Kidney capillary endothelial cell (primary cell): ENCODE data around the gene HACD2.
"Not testable (repeated sequence)": the region's sequence is repeated elsewhere in the genome, so short reads cannot be mapped to it uniquely, and the experiment has no call there.

Experiments used
- DNase-seq: peaks from one replicate; pipeline ENCODE4 v3.0.0-alpha.2; 2018; ENCODE audit warnings: low spot score

Gene HACD2

DNA sequence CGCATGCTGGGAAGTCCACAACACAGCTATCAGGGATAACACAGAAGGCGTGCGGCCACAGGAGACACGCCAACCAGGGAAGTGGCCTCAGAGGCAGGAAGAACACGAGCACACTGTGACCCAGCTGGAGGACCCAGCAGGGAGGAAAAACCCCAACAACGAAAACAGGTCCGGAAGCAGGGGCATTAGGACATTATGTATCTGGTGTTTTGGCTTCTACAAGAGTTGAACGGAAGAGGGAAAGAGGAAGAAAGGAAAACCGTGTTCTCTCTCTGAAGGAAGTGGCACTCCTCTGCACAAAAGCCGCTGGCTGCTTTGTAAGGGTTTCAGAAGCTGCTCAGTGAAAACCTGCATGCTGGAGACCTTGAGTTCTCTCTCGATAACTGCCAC lies 61.8 kb downstream of the HACD2 start:
- no peak for DNase-seq

DNA sequence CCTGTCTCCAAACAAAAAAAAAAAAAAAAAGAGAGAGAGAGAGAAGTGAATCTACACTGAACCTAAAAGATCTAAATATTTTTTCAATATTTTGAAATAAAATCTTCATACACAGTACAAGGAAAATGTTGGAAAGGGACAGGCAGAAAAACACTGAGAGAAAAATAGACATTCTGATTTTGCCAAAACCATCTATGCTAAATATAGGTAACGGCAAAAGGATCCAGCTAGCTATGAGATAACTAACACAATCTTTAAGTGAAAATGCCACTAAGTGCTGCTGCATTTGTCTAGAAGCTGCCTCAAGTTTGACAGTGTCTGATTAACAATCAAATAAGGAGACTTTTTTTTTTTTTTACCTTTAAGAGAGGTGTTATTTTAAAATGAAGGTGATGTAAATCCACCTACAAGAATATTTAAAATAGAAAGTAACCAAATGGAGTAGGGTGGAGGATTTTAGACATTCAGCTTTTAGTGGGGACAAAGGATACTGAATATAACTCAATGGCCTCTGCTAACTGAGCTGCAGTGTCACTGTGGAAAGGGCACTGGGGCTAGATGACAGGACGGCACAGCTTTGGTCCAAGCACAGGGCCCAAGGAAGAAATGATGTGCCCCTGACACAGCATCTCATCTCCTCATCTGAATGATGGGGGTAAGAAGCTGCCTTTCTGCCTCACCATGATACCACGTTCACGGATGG lies 62.4 kb downstream of the HACD2 start:
- DNase-seq, result no peak

- no peak for DNase-seq
Observed at GRCh38 chr3:123521179-123521969, 63.5 kb downstream of the HACD2 start.

GRCh38 chr3:123520656-123521055 lies 64.2 kb downstream of the HACD2 start:
- DNase-seq, result no peak

DNA sequence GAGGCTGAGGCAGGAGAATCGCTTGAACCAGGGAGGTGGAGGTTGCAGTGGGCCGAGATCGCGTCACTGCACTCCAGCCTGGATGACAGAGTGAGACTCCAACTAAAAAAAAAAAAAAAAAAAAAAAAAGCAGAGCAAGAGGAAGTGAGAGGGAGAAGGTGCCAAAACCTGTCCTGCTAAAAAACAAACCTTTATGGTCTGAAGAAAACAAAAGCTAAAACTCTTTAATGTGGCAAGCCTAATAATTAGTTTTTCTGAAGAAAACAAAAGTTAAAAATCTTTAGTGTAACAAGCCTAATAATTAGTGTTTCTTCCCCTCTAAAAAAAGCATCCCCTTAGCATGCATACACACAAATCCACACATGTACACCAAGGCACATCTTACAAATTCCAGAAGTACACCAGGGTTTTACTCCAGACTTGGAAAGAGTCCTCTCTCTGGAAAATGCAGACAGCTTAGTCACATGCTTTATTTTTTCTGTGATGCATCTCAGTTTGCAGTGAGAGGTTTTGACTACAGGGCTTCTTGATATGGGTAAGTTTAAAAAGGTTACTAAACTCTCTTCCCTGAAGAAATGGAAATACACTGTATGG lies 65.9 kb downstream of the HACD2 start:
- DNase-seq, result no peak

GRCh38 chr3:123511726-123512125 lies 73.1 kb downstream of the HACD2 start:
- no peak for DNase-seq

- DNase-seq, result no peak
Observed at GRCh38 chr3:123511084-123511483, 73.8 kb downstream of the HACD2 start.

- DNase-seq, result no peak
Observed at GRCh38 chr3:123508178-123508577, 76.7 kb downstream of the HACD2 start.

DNA sequence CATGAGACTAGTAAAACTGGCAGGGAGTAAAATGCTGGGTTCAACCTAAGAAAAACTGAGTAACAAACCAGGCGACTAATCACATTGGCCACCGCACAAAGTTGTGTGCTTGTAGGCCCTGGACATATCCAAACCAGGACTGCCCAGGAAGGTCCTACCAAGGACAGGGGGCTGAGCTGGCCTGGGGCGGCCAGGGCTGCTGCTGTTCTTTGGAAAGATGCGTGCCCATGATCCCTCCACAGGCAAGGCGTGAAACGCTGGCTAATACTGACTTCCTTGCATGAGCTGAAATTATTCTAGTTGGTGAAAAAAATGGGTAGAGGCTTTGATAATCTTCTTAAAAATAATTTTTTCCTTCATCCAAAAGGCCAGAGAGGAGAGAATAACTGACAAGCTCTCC lies 79.0 kb downstream of the HACD2 start:
- DNase-seq, result no peak

GRCh38 chr3:123503203-123503602 lies 81.7 kb downstream of the HACD2 start:
- no peak for DNase-seq

DNA sequence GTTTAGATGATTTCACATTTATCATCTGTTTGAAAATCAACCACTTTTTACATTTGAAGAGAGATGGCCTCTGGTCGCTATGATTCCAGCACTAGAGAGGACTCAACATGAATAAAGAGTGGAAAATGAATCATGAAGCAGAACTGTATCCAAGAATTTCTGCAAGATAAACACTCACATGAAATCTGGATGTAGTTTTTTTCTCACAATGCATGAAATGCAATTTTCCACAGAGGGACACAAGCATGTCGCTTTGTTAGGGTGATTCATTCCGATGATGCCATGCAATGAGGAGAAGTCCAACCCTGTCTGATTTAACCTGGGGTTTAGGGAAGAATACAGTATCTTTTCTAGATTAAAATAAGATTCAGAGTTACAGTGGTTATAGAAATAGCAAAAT lies 85.5 kb downstream of the HACD2 start:
- no peak for DNase-seq

GRCh38 chr3:123498761-123499160 lies 86.1 kb downstream of the HACD2 start:
- no peak for DNase-seq

DNA sequence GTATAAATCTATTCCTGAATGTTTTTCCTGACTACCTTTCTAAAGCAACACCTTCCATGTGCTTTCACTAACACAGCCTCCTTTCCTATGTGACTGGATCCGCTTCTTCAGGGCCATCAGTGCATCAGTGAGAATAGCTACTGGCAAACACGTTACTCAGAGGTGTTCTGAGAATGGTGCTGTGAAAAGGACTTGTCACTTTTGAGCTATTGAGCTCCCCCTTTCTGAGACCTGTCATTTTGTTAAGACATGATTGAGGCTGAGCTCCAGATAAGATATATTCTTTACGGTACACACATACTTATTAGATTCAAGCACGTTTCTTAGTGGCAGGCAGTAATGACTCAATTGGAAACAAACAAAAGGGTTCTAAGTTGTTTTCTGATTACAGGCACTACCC lies 90.9 kb downstream of the HACD2 start:
- no peak for DNase-seq

GRCh38 chr3:123491966-123492587 lies 92.8 kb downstream of the HACD2 start:
- DNase-seq, result no peak

DNA sequence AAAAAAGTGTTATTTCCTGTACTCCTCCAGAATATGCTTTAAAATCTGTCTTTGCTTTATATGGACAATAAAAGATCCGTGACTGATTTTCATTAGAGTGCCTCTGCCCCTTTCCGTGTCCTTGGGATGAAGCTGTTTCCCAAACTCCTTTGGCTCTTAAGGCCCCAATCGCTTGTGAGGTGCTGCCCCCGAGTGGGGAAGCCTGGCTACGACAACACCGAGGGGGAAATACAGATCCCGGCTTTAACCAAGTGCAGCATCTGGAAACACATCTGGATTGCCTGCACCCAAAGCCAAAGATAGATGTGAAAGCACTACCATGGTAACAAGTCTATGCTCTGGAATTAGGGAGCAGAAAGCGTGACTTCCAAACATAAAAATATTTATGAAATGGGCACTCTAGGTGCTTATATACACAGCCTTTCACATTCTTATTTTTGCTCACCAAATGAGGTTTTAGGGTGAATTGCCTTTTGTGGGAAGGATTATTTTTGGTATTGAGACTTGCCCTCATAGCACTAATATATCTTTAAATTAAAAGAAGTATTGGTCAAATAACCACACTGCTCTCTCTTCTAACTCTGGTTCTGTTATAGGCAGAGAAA lies 95.4 kb downstream of the HACD2 start:
- DNase-seq, result peak; percentile 50

- no peak for DNase-seq
Observed at GRCh38 chr3:123488645-123489347, 96.1 kb downstream of the HACD2 start.

DNA sequence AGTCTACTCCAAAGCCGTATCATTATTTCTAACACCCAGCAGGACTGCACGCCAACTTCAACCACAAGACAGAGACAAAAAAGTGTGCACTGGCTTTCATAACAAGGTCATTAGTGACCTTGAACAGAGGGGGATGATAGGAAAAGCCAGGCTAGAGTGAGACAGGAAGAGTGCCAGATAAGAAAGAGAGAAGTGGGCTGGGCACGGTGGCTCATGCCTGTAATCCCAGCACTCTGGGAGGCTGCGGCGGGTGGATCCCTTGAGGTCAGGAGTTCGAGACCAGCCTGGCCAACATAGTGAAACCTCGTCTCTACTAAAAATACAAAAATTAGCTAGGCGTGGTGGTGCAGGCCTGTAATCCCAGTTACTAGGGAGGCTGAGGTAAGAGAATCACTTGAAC lies 97.8 kb downstream of the HACD2 start:
- not testable (repeated sequence) for DNase-seq

- DNase-seq, result no peak
Observed at GRCh38 chr3:123486460-123486859, 98.4 kb downstream of the HACD2 start.

DNA sequence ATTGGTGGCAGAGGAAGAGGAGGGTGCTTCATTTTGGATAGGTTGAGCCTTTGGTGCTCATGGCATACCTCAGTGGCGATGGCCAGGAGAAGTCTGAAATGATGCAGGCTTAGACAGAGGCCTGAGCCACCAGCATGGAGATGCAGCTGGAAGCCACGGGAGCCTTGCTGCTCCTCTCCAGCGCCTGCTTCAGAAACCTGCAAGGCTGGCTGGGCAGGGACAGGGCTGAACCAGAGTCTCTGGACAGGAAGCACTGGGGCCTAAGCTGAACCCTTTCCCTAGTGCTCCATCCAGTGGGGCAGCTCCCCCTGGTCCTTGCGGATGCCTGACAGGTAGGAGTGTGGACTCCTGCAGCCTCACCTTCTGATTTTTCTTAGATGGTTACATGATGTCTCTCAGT lies 99.3 kb downstream of the HACD2 start:
- DNase-seq, result no peak

GRCh38 chr3:123483146-123483545 lies 101.7 kb downstream of the HACD2 start:
- DNase-seq, result no peak

DNA sequence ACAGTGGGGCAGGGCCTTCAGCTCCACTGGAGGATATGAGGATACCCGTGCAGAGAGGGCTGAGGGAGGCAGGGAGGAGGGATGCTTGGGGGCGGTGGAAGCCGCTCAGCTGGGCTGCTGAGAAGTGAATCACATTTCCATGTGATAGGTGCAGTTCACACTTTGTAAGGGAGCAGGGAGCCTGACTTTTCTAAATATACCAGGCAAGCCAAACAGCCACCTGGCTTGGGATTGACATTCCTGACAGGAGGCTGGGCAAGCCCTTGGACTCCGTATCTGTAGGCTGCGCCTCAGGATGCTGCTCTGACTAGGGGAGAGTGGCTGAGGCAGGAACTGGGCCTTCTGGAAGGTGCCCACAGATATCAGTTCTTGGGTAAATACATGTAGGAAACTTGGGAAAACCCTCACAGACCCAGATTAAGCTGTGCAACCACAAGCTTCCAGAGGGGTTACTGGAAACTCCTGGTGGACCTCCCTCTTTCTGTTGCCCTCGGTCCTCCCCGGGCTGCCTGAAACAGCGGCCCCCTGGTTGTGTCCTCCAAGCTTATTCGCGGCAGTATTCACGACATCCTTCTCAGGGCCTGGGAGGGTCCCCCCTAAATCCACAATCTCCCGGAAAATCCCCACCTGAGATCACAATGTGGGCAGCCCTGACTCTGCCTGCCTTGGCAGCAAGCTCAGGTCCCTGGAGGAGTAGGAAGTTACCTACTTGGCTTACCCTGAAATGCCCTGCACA lies 103.0 kb downstream of the HACD2 start:
- no peak for DNase-seq
